HepG2 (cell line): ENCODE measurements around the gene MME. TPM values are rescaled to one million over a fixed set of nuclear protein-coding genes. Genes with fewer than 3 reads are reported as not detected.

Experiments used
- ATAC-seq: fragments of 200-7000 bp; cut with Tn5 transposase; 3 replicates; pipeline ENCODE4 v1.9.1; 2020; ENCODE audit warnings: mild to moderate bottlenecking, moderate library complexity
- BruUV-seq: library from RNA; stranded (reverse); fragments of 400-500 nt; replicated peaks from 2 replicates; lab custom pipeline; 2021; lab: Mats Ljungman, UMichigan
- CTCF ChIA-PET: fragments of 300-600 bp; formaldehyde crosslinking; extraction: SDS; loops from one replicate; lab custom pipeline; 2021; ENCODE audit warnings: low total read pairs, inconsistent platforms, low intra/inter-chr PET ratio; lab: Yijun Ruan, JAX
- POLR2A ChIA-PET: fragments of 350-600 bp; sonication (Branson Sonifier 250); formaldehyde crosslinking; loops from one replicate; lab custom pipeline; 2020; ENCODE audit warnings: antibody characterized with exemption, inconsistent platforms; lab: Yijun Ruan, JAX
- DNase-seq: peaks from one replicate; pipeline ENCODE4 v3.0.0-alpha.2; 2015; ENCODE audit warnings: low spot score
- FAIRE-seq: peaks from 3 replicates; lab custom pipeline; 2011; peaks lifted over from hg19 to GRCh38; lab: Jason Lieb, UNC
- H2AFZ ChIP-seq: one replicate; pipeline ENCODE4 v1.6.1; 2011; ENCODE audit warnings: low read length, inconsistent platforms
- H3K27ac ChIP-seq: fragments of 300-600 bp; 3 replicates; pipeline ENCODE4 v1.8.0; 2011; ENCODE audit warnings: mixed run types, mild to moderate bottlenecking, mixed read lengths, low read length, inconsistent platforms; ENCODE audit not compliant: insufficient read depth; ENCODE audit errors: extremely low read length
- H3K27me3 ChIP-seq, 2 experiments: fragments of 200-600 bp in 1 of 2; 2 replicates in 1 of 2; 3 replicates in 1 of 2; pipeline versions ENCODE4 v1.6.0 to v1.8.0; 2011; ENCODE audit warnings: low read length in 2 of 2, mild to moderate bottlenecking in 2 of 2, moderate library complexity in 2 of 2, inconsistent platforms in 1 of 2; ENCODE audit not compliant: insufficient read depth in 2 of 2, control insufficient read depth in 1 of 2
- H3K36me3 ChIP-seq, 2 experiments: fragments of 200-600 bp in 1 of 2; replicated peaks in 1 of 2; 2 replicates in 1 of 2; 3 replicates in 1 of 2; pipeline versions ENCODE4 v1.5.1 to v1.8.0; 2011; ENCODE audit warnings: low read length in 2 of 2, inconsistent platforms in 1 of 2; ENCODE audit not compliant: insufficient read depth in 2 of 2, control insufficient read depth in 1 of 2
- H3K4me1 ChIP-seq: 2 replicates; pipeline ENCODE4 v1.5.1; 2012; ENCODE audit warnings: low read length, inconsistent platforms; ENCODE audit not compliant: insufficient read depth
- H3K4me2 ChIP-seq: 2 replicates; pipeline ENCODE4 v1.6.0; 2011; ENCODE audit warnings: low read depth, low read length, inconsistent platforms
- H3K4me3 ChIP-seq, 3 experiments: fragments of 200-600 bp in 1 of 3; sonication (generic), shearing (Covaris generic) in 1 of 3; replicated peaks in 1 of 3; 2 replicates each; pipeline ENCODE4 v1.5.1; 2011 to 2016; ENCODE audit warnings: low read length in 3 of 3, inconsistent platforms in 2 of 3, low read depth in 2 of 3, mild to moderate bottlenecking in 2 of 3, control low read depth in 1 of 3, mixed read lengths in 1 of 3; ENCODE audit not compliant: insufficient read depth in 1 of 3
- H3K79me2 ChIP-seq: one replicate; pipeline ENCODE4 v1.6.1; 2011; ENCODE audit warnings: low read length, inconsistent platforms; ENCODE audit not compliant: insufficient read depth
- H3K9ac ChIP-seq: 2 replicates; pipeline ENCODE4 v1.6.0; 2011; ENCODE audit warnings: mild to moderate bottlenecking, low read depth, low read length, inconsistent platforms; ENCODE audit not compliant: insufficient read depth
- H3K9me3 ChIP-seq: 2 replicates; pipeline ENCODE4 v1.5.1; 2012; ENCODE audit warnings: mild to moderate bottlenecking, low read length
- H4K20me1 ChIP-seq: 2 replicates; pipeline ENCODE4 v1.6.0; 2011; ENCODE audit warnings: inconsistent platforms, mild to moderate bottlenecking, low read length, moderate library complexity; ENCODE audit not compliant: insufficient read depth
- BHLHE40 ChIP-seq: IDR thresholded peaks from 2 replicates; pipeline ENCODE4 v1.6.1; 2011; ENCODE audit warnings: low read length, improper control_type of control experiment
- ISL2 ChIP-seq: sonication (generic); formaldehyde crosslinking; IDR thresholded peaks from 2 replicates; pipeline ENCODE4 v1.5.0; 2020; ENCODE audit warnings: missing genetic modification reagents
- NFE2L2 ChIP-seq: fragments of 150-350 bp; IDR thresholded peaks from 2 replicates; pipeline ENCODE4 v1.6.1; 2014; ENCODE audit warnings: low read length
- SRF ChIP-seq: IDR thresholded peaks from 2 replicates; pipeline ENCODE4 v1.6.1; 2011; ENCODE audit warnings: mild to moderate bottlenecking, low read depth, low read length, moderate library complexity
- TCF7 ChIP-seq: sonication (generic); IDR thresholded peaks from 2 replicates; pipeline ENCODE4 v1.6.1; 2016; ENCODE audit warnings: antibody characterized with exemption, low read depth
- ZNF367 ChIP-seq: sonication (generic); formaldehyde crosslinking; IDR thresholded peaks from 2 replicates; pipeline ENCODE4 v1.4.0; 2020; ENCODE audit warnings: missing genetic modification reagents, borderline replicate concordance
- ZNF563 ChIP-seq: sonication (generic); formaldehyde crosslinking; IDR thresholded peaks from 2 replicates; pipeline ENCODE4 v1.8.0; 2022; ENCODE audit warnings: mild to moderate bottlenecking, moderate library complexity, missing genetic modification reagents
- whole genome bisulfite sequencing: methylation state at CpG from one replicate; pipeline ENCODE4 v1.1.6; 2017; ENCODE audit warnings: low lambda C conversion rate; 5-methylcytosine and 5-hydroxymethylcytosine counted together
- in situ Hi-C: cut with HindIII; loops from 2 replicates; pipeline ENCODE4 v1.10.0; 2017; ENCODE audit warnings: low pct_unique_long_range_greater_than_20kb; ENCODE audit not compliant: extremely low pct_ligation_motif_present
- intact Hi-C: fragments of 100-400 bp; cut with micrococcal nuclease; formaldehyde crosslinking; loops from one replicate; pipeline ENCODE4 v1.10.0; 2022; ENCODE audit not compliant: unreplicated experiment
- polyA plus RNA-seq, 8 experiments: library from polyadenylated mRNA; depleted of rRNA in 3 of 8; stranded (reverse) in 7 of 8; unstranded in 1 of 8; fragments of >200 nt; fragmentation: Illumina TruSeq in 4 of 8; extraction: Trizol in 4 of 8; gene quantifications; 2 replicates each; pipeline versions ENCODE4 v1.2.1 to v1.2.3, GENCODE V29; 2011 to 2016; ENCODE audit warnings: low read depth in 4 of 8, missing spikeins in 1 of 8, mixed read lengths in 1 of 8; ENCODE audit not compliant: insufficient read depth in 1 of 8
- total RNA-seq, 5 experiments: library from RNA; depleted of rRNA; stranded (reverse); fragments of >200 nt; fragmentation: Illumina TruSeq; extraction: Trizol; gene quantifications; 2 replicates each; pipeline ENCODE4 v1.2.3, GENCODE V29; 2016; ENCODE audit warnings: low read depth in 1 of 5
- TF ChIP-seq, protein P1 (sequence below): sonication (generic); formaldehyde crosslinking; IDR thresholded peaks from 2 replicates; pipeline ENCODE4 v1.4.0; 2020; ENCODE audit warnings: mild to moderate bottlenecking, missing genetic modification reagents

MME gene
- total and polyA plus RNA-seq, 2 of the 13 experiments (the other 11 are each of a cell fraction or from before 2014, with no cell fraction given): not detected

- H3K36me3 ChIP-seq: no peaks in the 10 kb centered on the region
- no peaks in the 10 kb centered on the region for H3K4me1 ChIP-seq
- no peaks in the 10 kb centered on the region for H3K27me3 ChIP-seq
- DNase-seq: no peak
- H3K4me2 ChIP-seq: no peak overlapping the region
- no peaks in the 10 kb centered on the region for H3K79me2 ChIP-seq
- POLR2A ChIA-PET: no interaction called here
- no TSS peak for BruUV-seq
- H3K27ac ChIP-seq: no peak overlapping the region
- TF ChIP-seq, protein P1, sequence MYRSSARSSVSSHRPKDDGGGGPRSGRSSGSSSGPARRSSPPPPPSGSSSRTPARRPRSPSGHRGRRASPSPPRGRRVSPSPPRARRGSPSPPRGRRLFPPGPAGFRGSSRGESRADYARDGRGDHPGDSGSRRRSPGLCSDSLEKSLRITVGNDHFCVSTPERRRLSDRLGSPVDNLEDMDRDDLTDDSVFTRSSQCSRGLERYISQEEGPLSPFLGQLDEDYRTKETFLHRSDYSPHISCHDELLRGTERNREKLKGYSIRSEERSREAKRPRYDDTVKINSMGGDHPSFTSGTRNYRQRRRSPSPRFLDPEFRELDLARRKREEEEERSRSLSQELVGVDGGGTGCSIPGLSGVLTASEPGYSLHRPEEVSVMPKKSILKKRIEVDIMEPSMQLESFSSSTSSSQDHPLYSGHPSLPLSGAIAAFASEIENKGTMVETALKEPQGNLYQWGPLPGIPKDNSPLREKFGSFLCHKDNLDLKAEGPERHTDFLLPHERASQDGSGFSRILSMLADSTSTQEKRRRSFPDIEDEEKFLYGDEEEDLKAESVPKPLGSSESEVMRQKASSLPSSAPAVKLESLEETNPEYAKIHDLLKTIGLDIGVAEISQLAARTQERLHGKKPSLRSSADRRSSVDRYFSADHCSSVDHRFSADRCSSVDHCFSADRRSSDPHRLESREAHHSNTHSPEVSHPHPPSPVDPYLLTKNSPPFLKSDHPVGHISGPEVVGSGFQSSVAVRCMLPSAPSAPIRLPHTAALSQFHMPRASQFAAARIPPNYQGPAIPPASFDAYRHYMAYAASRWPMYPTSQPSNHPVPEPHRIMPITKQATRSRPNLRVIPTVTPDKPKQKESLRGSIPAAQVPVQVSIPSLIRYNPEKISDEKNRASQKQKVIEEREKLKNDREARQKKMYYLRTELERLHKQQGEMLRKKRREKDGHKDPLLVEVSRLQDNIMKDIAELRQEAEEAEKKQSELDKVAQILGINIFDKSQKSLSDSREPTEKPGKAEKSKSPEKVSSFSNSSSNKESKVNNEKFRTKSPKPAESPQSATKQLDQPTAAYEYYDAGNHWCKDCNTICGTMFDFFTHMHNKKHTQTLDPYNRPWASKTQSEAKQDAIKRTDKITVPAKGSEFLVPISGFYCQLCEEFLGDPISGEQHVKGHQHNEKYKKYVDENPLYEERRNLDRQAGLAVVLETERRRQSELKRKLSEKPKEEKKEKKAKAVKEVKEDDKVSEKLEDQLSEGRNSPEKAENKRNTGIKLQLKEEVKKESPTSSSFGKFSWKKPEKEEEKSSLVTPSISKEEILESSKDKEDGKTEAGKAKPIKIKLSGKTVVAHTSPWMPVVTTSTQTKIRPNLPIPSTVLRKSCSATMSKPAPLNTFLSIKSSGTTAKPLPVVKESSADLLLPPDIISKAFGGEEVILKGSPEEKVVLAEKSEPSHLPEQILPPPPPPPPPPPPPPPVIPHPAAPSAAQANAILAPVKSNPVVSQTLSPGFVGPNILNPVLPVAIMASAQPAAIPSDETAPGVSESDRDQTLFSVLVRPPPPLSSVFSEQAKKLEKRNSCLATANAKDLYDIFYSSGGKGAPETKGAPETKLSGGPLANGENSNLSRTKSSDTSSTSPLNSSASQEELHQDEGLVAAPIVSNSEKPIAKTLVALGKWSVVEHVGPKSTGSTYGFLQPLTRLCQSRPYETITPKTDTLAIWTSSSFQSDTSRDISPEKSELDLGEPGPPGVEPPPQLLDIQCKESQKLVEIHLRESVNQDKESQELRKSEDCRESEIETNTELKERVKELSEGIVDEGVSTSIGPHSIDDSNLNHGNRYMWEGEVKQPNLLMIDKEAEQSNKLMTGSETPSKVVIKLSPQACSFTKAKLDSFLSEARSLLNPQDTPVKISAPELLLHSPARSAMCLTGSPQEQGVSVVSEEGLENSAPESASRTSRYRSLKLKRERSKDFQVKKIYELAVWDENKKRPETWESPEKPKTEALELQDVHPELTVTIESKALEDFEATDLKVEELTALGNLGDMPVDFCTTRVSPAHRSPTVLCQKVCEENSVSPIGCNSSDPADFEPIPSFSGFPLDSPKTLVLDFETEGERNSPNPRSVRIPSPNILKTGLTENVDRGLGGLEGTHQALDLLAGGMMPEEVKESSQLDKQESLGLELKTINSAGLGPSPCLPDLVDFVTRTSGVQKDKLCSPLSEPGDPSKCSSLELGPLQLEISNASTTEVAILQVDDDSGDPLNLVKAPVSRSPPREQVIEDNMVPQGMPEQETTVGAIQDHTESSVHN (CRISPR knock-in tag): no peak
- TF ChIP-seq ZNF367 (CRISPR knock-in tag) (no peak), TCF7 (peak; percentile 57), BHLHE40 (peak; percentile 56; the same call in 1 of the 2 replicates), NFE2L2 (no peak), ZNF563 (no peak), SRF (no peak), ISL2 (CRISPR knock-in tag) (no peak)
- FAIRE-seq: no peak
- in situ Hi-C loops: no loop called here
- no peak overlapping the region for H3K9ac ChIP-seq
- ATAC-seq: no peak
- no peak overlapping the region for H3K4me3 ChIP-seq
- whole genome bisulfite sequencing: 5% methylated on average over 11 of the region's 11 CpGs
- intact Hi-C loops: no loop called here
- CTCF ChIA-PET: no interaction called here
- H4K20me1 ChIP-seq: no peaks in the 10 kb centered on the region
- H3K9me3 ChIP-seq: no peaks in the 10 kb centered on the region
- no peak overlapping the region for H2AFZ ChIP-seq
Measured at GRCh38 chr3:155110996-155111901, 31.1 kb downstream of the MME start.
